ENCODE measurements around the gene CADM2. TPM values are rescaled to one million over a fixed set of nuclear protein-coding genes. Genes with fewer than 3 reads are reported as not detected.

Gene CADM2
- polyA plus RNA-seq, 1 donor from 2014 or later: 4.5 TPM

- Histone ChIP-seq H3K27ac (ENCODE audit: low read length) (no peak overlapping the region), H3F3A (ENCODE audit: insufficient read depth, low read length, poor library complexity, severe bottlenecking) (no peaks in the 10 kb centered on the region), H3K4me3 (ENCODE audit: low read length) (no peak overlapping the region), H4K20me1 (ENCODE audit: insufficient read depth) (no peaks in the 10 kb centered on the region), H3K36me3 (ENCODE audit: insufficient read depth, low read length) (no peaks in the 10 kb centered on the region), H3K9me3 (ENCODE audit: low read length) (no peaks in the 10 kb centered on the region), H3K27me3 (ENCODE audit: insufficient read depth, low read depth, low read length) (no peaks in the 10 kb centered on the region), H3K79me2 (replicated peaks; ENCODE audit: insufficient read depth, low read length) (no peaks in the 10 kb centered on the region), H3K9ac (ENCODE audit: low read length) (no peak overlapping the region), H3K9me2 (ENCODE audit: insufficient read depth, low read length) (no peaks in the 10 kb centered on the region), H2AFZ (ENCODE audit: low read depth, low read length) (no peak overlapping the region), H3K4me2 (ENCODE audit: low read length) (no peak overlapping the region)
- TF ChIP-seq POLR2AphosphoS5 (IDR thresholded peaks at IDR 0.05): no peak
- no peak for TF ChIP-seq EP300 (conservative IDR thresholded peaks at IDR 0.05; ENCODE audit: poor library complexity, severe bottlenecking)
- no peak for TF ChIP-seq RAD21 (conservative IDR thresholded peaks at IDR 0.05)
- TF ChIP-seq MXI1 (conservative IDR thresholded peaks at IDR 0.05; ENCODE audit: poor library complexity, severe bottlenecking): no peak
- TF ChIP-seq EZH2 (IDR thresholded peaks at IDR 0.05; ENCODE audit: borderline replicate concordance, insufficient read depth, low read length, poor library complexity, severe bottlenecking): no peak
- no peak for TF ChIP-seq SMC3 (conservative IDR thresholded peaks at IDR 0.05; ENCODE audit: poor library complexity)
- no peak for TF ChIP-seq TAF1 (IDR thresholded peaks at IDR 0.05; ENCODE audit: low read depth)
- no peak for TF ChIP-seq REST (IDR thresholded peaks at IDR 0.05; ENCODE audit: borderline replicate concordance)
- TF ChIP-seq CTCF (IDR thresholded peaks at IDR 0.05; ENCODE audit: poor library complexity, severe bottlenecking): no peak
Observed at GRCh38 chr3:85935171-85935570, 976.4 kb downstream of the CADM2 start.

- no peak overlapping the region for H3K9ac ChIP-seq (ENCODE audit: low read length)
- H3K4me3 ChIP-seq (ENCODE audit: low read length): no peak overlapping the region
- H3K27me3 ChIP-seq (ENCODE audit: insufficient read depth, low read depth, low read length): no peaks in the 10 kb centered on the region
- no peaks in the 10 kb centered on the region for H3K79me2 ChIP-seq (replicated peaks; ENCODE audit: insufficient read depth, low read length)
- H3K4me2 ChIP-seq (ENCODE audit: low read length): no peak overlapping the region
- H3K9me2 ChIP-seq (ENCODE audit: insufficient read depth, low read length): no peaks in the 10 kb centered on the region
- H3K36me3 ChIP-seq (ENCODE audit: insufficient read depth, low read length): no peaks in the 10 kb centered on the region
- H3F3A ChIP-seq (ENCODE audit: insufficient read depth, low read length, poor library complexity, severe bottlenecking): no peaks in the 10 kb centered on the region
- TF ChIP-seq TAF1 (IDR thresholded peaks at IDR 0.05; ENCODE audit: low read depth) (no peak), CTCF (IDR thresholded peaks at IDR 0.05; ENCODE audit: poor library complexity, severe bottlenecking) (no peak), SMC3 (conservative IDR thresholded peaks at IDR 0.05; ENCODE audit: poor library complexity) (no peak), REST (IDR thresholded peaks at IDR 0.05; ENCODE audit: borderline replicate concordance) (no peak), EZH2 (IDR thresholded peaks at IDR 0.05; ENCODE audit: borderline replicate concordance, insufficient read depth, low read length, poor library complexity, severe bottlenecking) (no peak), POLR2AphosphoS5 (IDR thresholded peaks at IDR 0.05) (no peak), RAD21 (conservative IDR thresholded peaks at IDR 0.05) (no peak), EP300 (conservative IDR thresholded peaks at IDR 0.05; ENCODE audit: poor library complexity, severe bottlenecking) (no peak), MXI1 (conservative IDR thresholded peaks at IDR 0.05; ENCODE audit: poor library complexity, severe bottlenecking) (no peak)
- no peak overlapping the region for H3K27ac ChIP-seq (ENCODE audit: low read length)
- no peaks in the 10 kb centered on the region for H3K9me3 ChIP-seq (ENCODE audit: low read length)
- H4K20me1 ChIP-seq (ENCODE audit: insufficient read depth): no peaks in the 10 kb centered on the region
- no peak overlapping the region for H2AFZ ChIP-seq (ENCODE audit: low read depth, low read length)
Observed at GRCh38 chr3:85939074-85939482, 980.3 kb downstream of the CADM2 start.

All from neural cell (in vitro differentiated cells).